Liver (tissue), 9 donors: Measurements from ENCODE around the gene RGS7. TPM values are rescaled to one million over a fixed set of nuclear protein-coding genes. Genes with fewer than 3 reads are reported as not detected.

Experiments used
- DNase-seq: peaks from one replicate; pipeline ENCODE4 v3.0.0-alpha.2; 2017; ENCODE audit warnings: low spot score
- H3K27ac ChIP-seq, 2 donors: one replicate each; pipeline ENCODE4 v1.7.0; 2013; ENCODE audit warnings: inconsistent platforms in 2 of 2, low read length in 2 of 2, control low read depth in 1 of 2, low read depth in 1 of 2, mild to moderate bottlenecking in 1 of 2
- H3K27me3 ChIP-seq, 4 donors: one replicate each; pipeline versions ENCODE4 v1.6.1 to v1.7.0; 2013; ENCODE audit warnings: low read length in 3 of 4, inconsistent platforms in 1 of 4, mild to moderate bottlenecking in 1 of 4, moderate library complexity in 1 of 4; ENCODE audit not compliant: control insufficient read depth in 4 of 4, insufficient read depth in 4 of 4
- H3K36me3 ChIP-seq, 4 donors: one replicate each; pipeline versions ENCODE4 v1.6.1 to v1.7.0; 2013; ENCODE audit warnings: low read length in 3 of 4, mild to moderate bottlenecking in 3 of 4, low read depth in 1 of 4, moderate library complexity in 1 of 4; ENCODE audit not compliant: control insufficient read depth in 4 of 4, insufficient read depth in 3 of 4
- H3K4me1 ChIP-seq, 4 donors: one replicate each; pipeline versions ENCODE4 v1.6.1 to v1.7.0; 2013; ENCODE audit warnings: low read length in 3 of 4, mild to moderate bottlenecking in 3 of 4, moderate library complexity in 1 of 4; ENCODE audit not compliant: control insufficient read depth in 4 of 4, insufficient read depth in 4 of 4
- H3K4me3 ChIP-seq, 3 donors: one replicate each; pipeline versions ENCODE4 v1.6.1 to v1.7.0; 2013; ENCODE audit warnings: low read length in 3 of 3, control low read depth in 1 of 3, low read depth in 1 of 3, mild to moderate bottlenecking in 1 of 3
- H3K9ac ChIP-seq, 2 donors: one replicate each; pipeline ENCODE4 v1.7.0; 2013; ENCODE audit warnings: low read length in 2 of 2, mild to moderate bottlenecking in 2 of 2, moderate library complexity in 2 of 2, control low read depth in 1 of 2, low read depth in 1 of 2
- H3K9me3 ChIP-seq, 4 donors: one replicate each; pipeline versions ENCODE4 v1.6.1 to v1.7.0; 2013; ENCODE audit warnings: low read length in 3 of 4; ENCODE audit not compliant: control insufficient read depth in 4 of 4
- EGR1 ChIP-seq, 2 donors: IDR thresholded peaks; 2 replicates each; pipeline ENCODE4 v1.6.1; 2016 to 2018; ENCODE audit warnings: antibody characterized with exemption in 2 of 2, low read depth in 2 of 2
- FOXA1 ChIP-seq: IDR thresholded peaks from 2 replicates; pipeline ENCODE4 v1.6.1; 2016; ENCODE audit warnings: antibody characterized with exemption
- FOXA2 ChIP-seq: IDR thresholded peaks from 2 replicates; pipeline ENCODE4 v1.6.1; 2016; ENCODE audit warnings: antibody characterized with exemption
- GABPA ChIP-seq, 2 donors: IDR thresholded peaks in 1 of 2; conservative IDR thresholded peaks in 1 of 2; 2 replicates each; pipeline ENCODE4 v1.6.1; 2016; ENCODE audit warnings: antibody characterized with exemption in 2 of 2, mild to moderate bottlenecking in 1 of 2, moderate library complexity in 1 of 2
- HNF4A ChIP-seq, 2 donors: conservative IDR thresholded peaks; 2 replicates each; pipeline ENCODE4 v1.6.1; 2016; ENCODE audit warnings: antibody characterized with exemption in 2 of 2, mild to moderate bottlenecking in 2 of 2
- HNF4G ChIP-seq: IDR thresholded peaks from 2 replicates; pipeline ENCODE4 v1.6.1; 2016; ENCODE audit warnings: antibody characterized with exemption
- JUND ChIP-seq, 2 donors: IDR thresholded peaks; 2 replicates each; pipeline ENCODE4 v1.6.1; 2016; ENCODE audit warnings: antibody characterized with exemption in 2 of 2
- NR2F2 ChIP-seq: IDR thresholded peaks from 2 replicates; pipeline ENCODE4 v1.6.1; 2016; ENCODE audit warnings: antibody characterized with exemption
- RXRA ChIP-seq, 2 donors: IDR thresholded peaks; 2 replicates each; pipeline ENCODE4 v1.6.1; 2017 to 2018; ENCODE audit warnings: antibody characterized with exemption in 2 of 2, mild to moderate bottlenecking in 1 of 2
- SP1 ChIP-seq: IDR thresholded peaks from 2 replicates; pipeline ENCODE4 v1.6.1; 2018; ENCODE audit warnings: antibody characterized with exemption, mild to moderate bottlenecking
- TAF1 ChIP-seq: conservative IDR thresholded peaks from 2 replicates; pipeline ENCODE4 v1.6.1; 2016; ENCODE audit warnings: antibody characterized with exemption, mild to moderate bottlenecking
- YY1 ChIP-seq: IDR thresholded peaks from 2 replicates; pipeline ENCODE4 v1.6.1; 2016; ENCODE audit warnings: antibody characterized with exemption, mild to moderate bottlenecking
- WGBS: extraction: QIAGEN DNeasy Blood & Tissue Kit; methylation state at CpG from one replicate; pipeline ENCODE4 v1.1.7; 2013; 5-methylcytosine and 5-hydroxymethylcytosine counted together
- polyA plus RNA-seq, 2 donors: library from polyadenylated mRNA; stranded (reverse) in 1 of 2; unstranded in 1 of 2; fragments of 200-250 nt in 1 of 2; fragments of >200 nt in 1 of 2; fragmentation: Nextera tagmentation in 1 of 2; extraction: Ambion mirVana in 1 of 2; gene quantifications; one replicate each; pipeline versions ENCODE4 v1.2.1 to v1.2.3, GENCODE V29; 2013 to 2015
- total RNA-seq, 2 donors: library from RNA; depleted of rRNA; stranded (reverse); fragments of >200 nt; gene quantifications; one replicate each; pipeline ENCODE4 v1.2.3, GENCODE V29; 2014
- TF ChIP-seq, protein P1 (sequence below): IDR thresholded peaks from 2 replicates; pipeline ENCODE4 v1.6.1; 2016; ENCODE audit warnings: antibody characterized with exemption
- TF ChIP-seq, protein P2 (sequence below): IDR thresholded peaks from 2 replicates; pipeline ENCODE4 v1.6.1; 2016; ENCODE audit warnings: antibody characterized with exemption, mild to moderate bottlenecking
- TF ChIP-seq, protein P3 (sequence below): IDR thresholded peaks from 2 replicates; pipeline ENCODE4 v1.6.1; 2016; ENCODE audit warnings: antibody characterized with exemption
- TF ChIP-seq, protein P4 (sequence below): fragments of 150-350 bp; IDR thresholded peaks from 2 replicates; pipeline ENCODE4 v1.5.1; 2017; ENCODE audit warnings: improper control_type of control experiment, low read depth, low read length; ENCODE audit not compliant: missing input control
- TF ChIP-seq, protein P5 (sequence below): IDR thresholded peaks from 2 replicates; pipeline ENCODE4 v1.6.1; 2016; ENCODE audit warnings: antibody characterized with exemption
- donor health status: healthy.
- donor health status: healthy.
- donor health status: healthy.
- donor health status: healthy.
- donor health status: healthy.

RGS7 gene
- total and polyA plus RNA-seq, 4 donors: 0.05 to 0.18 TPM; not detected in 2

DNA sequence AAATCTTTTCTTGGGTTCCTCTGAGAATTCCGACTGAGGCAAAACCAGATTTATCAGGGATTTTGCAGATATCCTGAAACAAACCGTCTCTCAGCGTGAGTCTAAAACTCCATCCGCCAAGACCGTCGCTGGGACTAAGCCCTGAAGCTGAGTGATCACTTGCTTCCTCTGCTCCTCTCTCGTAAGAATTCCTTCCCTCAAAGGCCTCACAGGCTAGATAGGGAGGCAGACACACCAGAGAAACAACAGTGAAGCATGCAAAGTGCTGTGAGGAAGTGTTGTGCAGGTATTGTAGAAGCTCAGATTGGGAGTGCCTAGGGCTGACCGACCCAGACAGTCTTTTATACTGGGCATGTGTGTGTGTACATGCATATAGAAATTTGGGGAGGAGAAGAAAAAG lies 119.1 kb downstream of the RGS7 start:
- no peak overlapping the region for H3K9ac ChIP-seq
- no peaks in the 10 kb centered on the region for H3K9me3 ChIP-seq
- no peaks in the 10 kb centered on the region for H3K4me1 ChIP-seq
- no peaks in the 10 kb centered on the region for H3K27me3 ChIP-seq
- no peak for TF ChIP-seq JUND (IDR thresholded peaks at IDR 0.05)
- TF ChIP-seq, protein P1, sequence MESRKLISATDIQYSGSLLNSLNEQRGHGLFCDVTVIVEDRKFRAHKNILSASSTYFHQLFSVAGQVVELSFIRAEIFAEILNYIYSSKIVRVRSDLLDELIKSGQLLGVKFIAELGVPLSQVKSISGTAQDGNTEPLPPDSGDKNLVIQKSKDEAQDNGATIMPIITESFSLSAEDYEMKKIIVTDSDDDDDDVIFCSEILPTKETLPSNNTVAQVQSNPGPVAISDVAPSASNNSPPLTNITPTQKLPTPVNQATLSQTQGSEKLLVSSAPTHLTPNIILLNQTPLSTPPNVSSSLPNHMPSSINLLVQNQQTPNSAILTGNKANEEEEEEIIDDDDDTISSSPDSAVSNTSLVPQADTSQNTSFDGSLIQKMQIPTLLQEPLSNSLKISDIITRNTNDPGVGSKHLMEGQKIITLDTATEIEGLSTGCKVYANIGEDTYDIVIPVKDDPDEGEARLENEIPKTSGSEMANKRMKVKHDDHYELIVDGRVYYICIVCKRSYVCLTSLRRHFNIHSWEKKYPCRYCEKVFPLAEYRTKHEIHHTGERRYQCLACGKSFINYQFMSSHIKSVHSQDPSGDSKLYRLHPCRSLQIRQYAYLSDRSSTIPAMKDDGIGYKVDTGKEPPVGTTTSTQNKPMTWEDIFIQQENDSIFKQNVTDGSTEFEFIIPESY: no peak
- TF ChIP-seq TAF1: no peak
- no peak for TF ChIP-seq HNF4G
- TF ChIP-seq, protein P2, sequence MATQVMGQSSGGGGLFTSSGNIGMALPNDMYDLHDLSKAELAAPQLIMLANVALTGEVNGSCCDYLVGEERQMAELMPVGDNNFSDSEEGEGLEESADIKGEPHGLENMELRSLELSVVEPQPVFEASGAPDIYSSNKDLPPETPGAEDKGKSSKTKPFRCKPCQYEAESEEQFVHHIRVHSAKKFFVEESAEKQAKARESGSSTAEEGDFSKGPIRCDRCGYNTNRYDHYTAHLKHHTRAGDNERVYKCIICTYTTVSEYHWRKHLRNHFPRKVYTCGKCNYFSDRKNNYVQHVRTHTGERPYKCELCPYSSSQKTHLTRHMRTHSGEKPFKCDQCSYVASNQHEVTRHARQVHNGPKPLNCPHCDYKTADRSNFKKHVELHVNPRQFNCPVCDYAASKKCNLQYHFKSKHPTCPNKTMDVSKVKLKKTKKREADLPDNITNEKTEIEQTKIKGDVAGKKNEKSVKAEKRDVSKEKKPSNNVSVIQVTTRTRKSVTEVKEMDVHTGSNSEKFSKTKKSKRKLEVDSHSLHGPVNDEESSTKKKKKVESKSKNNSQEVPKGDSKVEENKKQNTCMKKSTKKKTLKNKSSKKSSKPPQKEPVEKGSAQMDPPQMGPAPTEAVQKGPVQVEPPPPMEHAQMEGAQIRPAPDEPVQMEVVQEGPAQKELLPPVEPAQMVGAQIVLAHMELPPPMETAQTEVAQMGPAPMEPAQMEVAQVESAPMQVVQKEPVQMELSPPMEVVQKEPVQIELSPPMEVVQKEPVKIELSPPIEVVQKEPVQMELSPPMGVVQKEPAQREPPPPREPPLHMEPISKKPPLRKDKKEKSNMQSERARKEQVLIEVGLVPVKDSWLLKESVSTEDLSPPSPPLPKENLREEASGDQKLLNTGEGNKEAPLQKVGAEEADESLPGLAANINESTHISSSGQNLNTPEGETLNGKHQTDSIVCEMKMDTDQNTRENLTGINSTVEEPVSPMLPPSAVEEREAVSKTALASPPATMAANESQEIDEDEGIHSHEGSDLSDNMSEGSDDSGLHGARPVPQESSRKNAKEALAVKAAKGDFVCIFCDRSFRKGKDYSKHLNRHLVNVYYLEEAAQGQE: no peak
- TF ChIP-seq SP1: no peak
- TF ChIP-seq HNF4A (conservative IDR thresholded peaks at IDR 0.05): no peak
- no peak for TF ChIP-seq NR2F2
- TF ChIP-seq RXRA (IDR thresholded peaks at IDR 0.05): no peak
- TF ChIP-seq EGR1 (IDR thresholded peaks at IDR 0.05; ENCODE audit: low read depth in 2 of 2): no peak
- TF ChIP-seq GABPA (IDR thresholded peaks at IDR 0.05 in 1 of 2, conservative IDR thresholded peaks at IDR 0.05 in 1 of 2): no peak
- no peak for TF ChIP-seq YY1
- TF ChIP-seq, protein P3, sequence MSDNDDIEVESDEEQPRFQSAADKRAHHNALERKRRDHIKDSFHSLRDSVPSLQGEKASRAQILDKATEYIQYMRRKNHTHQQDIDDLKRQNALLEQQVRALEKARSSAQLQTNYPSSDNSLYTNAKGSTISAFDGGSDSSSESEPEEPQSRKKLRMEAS: no peak
- TF ChIP-seq, protein P4, sequence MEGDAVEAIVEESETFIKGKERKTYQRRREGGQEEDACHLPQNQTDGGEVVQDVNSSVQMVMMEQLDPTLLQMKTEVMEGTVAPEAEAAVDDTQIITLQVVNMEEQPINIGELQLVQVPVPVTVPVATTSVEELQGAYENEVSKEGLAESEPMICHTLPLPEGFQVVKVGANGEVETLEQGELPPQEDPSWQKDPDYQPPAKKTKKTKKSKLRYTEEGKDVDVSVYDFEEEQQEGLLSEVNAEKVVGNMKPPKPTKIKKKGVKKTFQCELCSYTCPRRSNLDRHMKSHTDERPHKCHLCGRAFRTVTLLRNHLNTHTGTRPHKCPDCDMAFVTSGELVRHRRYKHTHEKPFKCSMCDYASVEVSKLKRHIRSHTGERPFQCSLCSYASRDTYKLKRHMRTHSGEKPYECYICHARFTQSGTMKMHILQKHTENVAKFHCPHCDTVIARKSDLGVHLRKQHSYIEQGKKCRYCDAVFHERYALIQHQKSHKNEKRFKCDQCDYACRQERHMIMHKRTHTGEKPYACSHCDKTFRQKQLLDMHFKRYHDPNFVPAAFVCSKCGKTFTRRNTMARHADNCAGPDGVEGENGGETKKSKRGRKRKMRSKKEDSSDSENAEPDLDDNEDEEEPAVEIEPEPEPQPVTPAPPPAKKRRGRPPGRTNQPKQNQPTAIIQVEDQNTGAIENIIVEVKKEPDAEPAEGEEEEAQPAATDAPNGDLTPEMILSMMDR: no peak
- TF ChIP-seq FOXA1: no peak
- TF ChIP-seq FOXA2: no peak
- TF ChIP-seq, protein P5, sequence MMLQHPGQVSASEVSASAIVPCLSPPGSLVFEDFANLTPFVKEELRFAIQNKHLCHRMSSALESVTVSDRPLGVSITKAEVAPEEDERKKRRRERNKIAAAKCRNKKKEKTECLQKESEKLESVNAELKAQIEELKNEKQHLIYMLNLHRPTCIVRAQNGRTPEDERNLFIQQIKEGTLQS: no peak
- no peaks in the 10 kb centered on the region for H3K36me3 ChIP-seq
- no peak for DNase-seq
- no peak overlapping the region for H3K27ac ChIP-seq
- H3K4me3 ChIP-seq: no peak overlapping the region
- 65% methylated on average over 8 of the region's 8 CpGs for WGBS
